ENCODE results near the gene MBNL2. TPM values are rescaled to one million over a fixed set of nuclear protein-coding genes. Genes with fewer than 3 reads are reported as not detected.

The MBNL2 gene
- total and polyA plus RNA-seq, 2 of the 13 experiments (the other 11 are each of a cell fraction or from before 2014, with no cell fraction given) = 30.8 to 59.0 TPM

DNA sequence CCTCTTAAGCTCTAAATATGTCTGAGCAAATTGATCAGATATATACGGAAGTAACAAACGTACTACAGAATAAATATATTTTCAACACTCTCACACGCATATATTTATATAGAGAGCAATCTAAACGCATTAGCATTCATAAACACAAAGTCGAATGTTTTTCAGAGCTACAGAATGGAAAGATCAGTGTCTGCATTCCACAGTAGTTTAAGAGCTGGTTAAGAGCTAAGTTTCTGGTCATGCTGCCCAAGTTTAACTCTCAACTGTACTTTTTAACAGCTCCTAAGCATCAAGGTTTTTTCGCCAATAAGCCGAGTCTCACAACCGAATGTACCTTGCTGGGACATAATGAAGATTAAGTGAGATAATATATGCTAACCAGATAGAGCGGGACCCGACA, 175.1 kb downstream of the MBNL2 start:
- in situ Hi-C loops (cut with HindIII; ENCODE audit: extremely low pct_ligation_motif_present, low pct_unique_long_range_greater_than_20kb) = no loop called here
- ChIA-PET CTCF (ENCODE audit: low intra/inter-chr PET ratio, low total read pairs) (no interaction called here), POLR2A (no interaction called here)
- Histone ChIP-seq H3K4me2 (ENCODE audit: low read depth, low read length) (no peak overlapping the region), H4K20me1 (ENCODE audit: insufficient read depth, low read length) (no peaks in the 10 kb centered on the region), H3K9ac (ENCODE audit: insufficient read depth, low read depth, low read length) (no peak overlapping the region), H2AFZ (ENCODE audit: low read length) (no peak overlapping the region), H3K27ac (ENCODE audit: extremely low read length, insufficient read depth, low read length) (no peak overlapping the region), H3K4me3 (replicated peaks in 1 of 3; ENCODE audit: insufficient read depth in 1 of 3, low read depth in 2 of 3, low read length in 3 of 3) (no peak overlapping the region), H3K9me3 (ENCODE audit: low read length) (no peaks in the 10 kb centered on the region), H3K4me1 (ENCODE audit: insufficient read depth, low read length) (no peaks in the 10 kb centered on the region), H3K27me3 (ENCODE audit: control insufficient read depth in 1 of 2, insufficient read depth in 2 of 2, low read length in 2 of 2) (no peaks in the 10 kb centered on the region), H3K79me2 (ENCODE audit: insufficient read depth, low read length) (no peaks in the 10 kb centered on the region), H3K36me3 (replicated peaks in 1 of 2; ENCODE audit: control insufficient read depth in 1 of 2, insufficient read depth in 2 of 2, low read length in 2 of 2) (peaks cover 0 to under 1% of the 10 kb centered on the region in 2 experiments; a peak in 2 of 5 replicates)
- BruUV-seq (replicated peaks) = no TSS peak
- intact Hi-C loops (cut with micrococcal nuclease; ENCODE audit: unreplicated experiment) = no loop called here
- WGBS (ENCODE audit: low lambda C conversion rate) = 86% methylated on average over 10 of the region's 10 CpGs
- ATAC-seq = no peak
- no peak for FAIRE-seq
- DNase-seq (ENCODE audit: low spot score) = no peak
- TF ChIP-seq, protein P1, sequence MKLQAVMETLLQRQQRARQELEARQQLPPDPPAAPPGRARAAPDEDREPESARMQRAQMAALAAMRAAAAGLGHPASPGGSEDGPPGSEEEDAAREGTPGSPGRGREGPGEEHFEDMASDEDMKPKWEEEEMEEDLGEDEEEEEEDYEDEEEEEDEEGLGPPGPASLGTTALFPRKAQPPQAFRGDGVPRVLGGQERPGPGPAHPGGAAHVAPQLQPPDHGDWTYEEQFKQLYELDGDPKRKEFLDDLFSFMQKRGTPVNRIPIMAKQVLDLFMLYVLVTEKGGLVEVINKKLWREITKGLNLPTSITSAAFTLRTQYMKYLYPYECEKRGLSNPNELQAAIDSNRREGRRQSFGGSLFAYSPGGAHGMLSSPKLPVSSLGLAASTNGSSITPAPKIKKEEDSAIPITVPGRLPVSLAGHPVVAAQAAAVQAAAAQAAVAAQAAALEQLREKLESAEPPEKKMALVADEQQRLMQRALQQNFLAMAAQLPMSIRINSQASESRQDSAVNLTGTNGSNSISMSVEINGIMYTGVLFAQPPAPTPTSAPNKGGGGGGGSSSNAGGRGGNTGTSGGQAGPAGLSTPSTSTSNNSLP (IDR thresholded peaks at IDR 0.05; ENCODE audit: low read depth, low read length) = no peak
- TF ChIP-seq SRSF1 (optimal IDR thresholded peaks at IDR 0.05; ENCODE audit: low read depth, low read length) (no peak), ZBTB42 (CRISPR knock-in tag; IDR thresholded peaks at IDR 0.05) (no peak), KLF16 (CRISPR knock-in tag; IDR thresholded peaks at IDR 0.05) (no peak)
- TF ChIP-seq, protein P2, sequence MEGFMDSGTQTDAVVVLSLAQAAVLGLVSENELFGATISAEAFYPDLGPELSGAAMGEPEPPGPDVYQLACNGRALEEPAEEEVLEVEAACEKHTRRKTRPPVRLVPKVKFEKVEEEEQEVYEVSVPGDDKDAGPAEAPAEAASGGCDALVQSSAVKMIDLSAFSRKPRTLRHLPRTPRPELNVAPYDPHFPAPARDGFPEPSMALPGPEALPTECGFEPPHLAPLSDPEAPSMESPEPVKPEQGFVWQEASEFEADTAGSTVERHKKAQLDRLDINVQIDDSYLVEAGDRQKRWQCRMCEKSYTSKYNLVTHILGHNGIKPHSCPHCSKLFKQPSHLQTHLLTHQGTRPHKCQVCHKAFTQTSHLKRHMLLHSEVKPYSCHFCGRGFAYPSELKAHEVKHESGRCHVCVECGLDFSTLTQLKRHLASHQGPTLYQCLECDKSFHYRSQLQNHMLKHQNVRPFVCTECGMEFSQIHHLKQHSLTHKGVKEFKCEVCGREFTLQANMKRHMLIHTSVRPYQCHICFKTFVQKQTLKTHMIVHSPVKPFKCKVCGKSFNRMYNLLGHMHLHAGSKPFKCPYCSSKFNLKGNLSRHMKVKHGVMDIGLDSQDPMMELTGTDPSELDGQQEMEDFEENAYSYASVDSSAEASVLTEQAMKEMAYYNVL (CRISPR knock-in tag; IDR thresholded peaks at IDR 0.05; ENCODE audit: borderline replicate concordance) = no peak
- TF ChIP-seq, protein P3, sequence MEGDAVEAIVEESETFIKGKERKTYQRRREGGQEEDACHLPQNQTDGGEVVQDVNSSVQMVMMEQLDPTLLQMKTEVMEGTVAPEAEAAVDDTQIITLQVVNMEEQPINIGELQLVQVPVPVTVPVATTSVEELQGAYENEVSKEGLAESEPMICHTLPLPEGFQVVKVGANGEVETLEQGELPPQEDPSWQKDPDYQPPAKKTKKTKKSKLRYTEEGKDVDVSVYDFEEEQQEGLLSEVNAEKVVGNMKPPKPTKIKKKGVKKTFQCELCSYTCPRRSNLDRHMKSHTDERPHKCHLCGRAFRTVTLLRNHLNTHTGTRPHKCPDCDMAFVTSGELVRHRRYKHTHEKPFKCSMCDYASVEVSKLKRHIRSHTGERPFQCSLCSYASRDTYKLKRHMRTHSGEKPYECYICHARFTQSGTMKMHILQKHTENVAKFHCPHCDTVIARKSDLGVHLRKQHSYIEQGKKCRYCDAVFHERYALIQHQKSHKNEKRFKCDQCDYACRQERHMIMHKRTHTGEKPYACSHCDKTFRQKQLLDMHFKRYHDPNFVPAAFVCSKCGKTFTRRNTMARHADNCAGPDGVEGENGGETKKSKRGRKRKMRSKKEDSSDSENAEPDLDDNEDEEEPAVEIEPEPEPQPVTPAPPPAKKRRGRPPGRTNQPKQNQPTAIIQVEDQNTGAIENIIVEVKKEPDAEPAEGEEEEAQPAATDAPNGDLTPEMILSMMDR (CRISPR knock-in tag; IDR thresholded peaks at IDR 0.05) = no peak
